HepG2 (cell line): ENCODE data around the gene TULP3. TPM values are rescaled to one million over a fixed set of nuclear protein-coding genes. Genes with fewer than 3 reads are reported as not detected.

Experiments
- ATAC-seq: fragments of 200-7000 bp; cut with Tn5 transposase; 3 replicates; pipeline ENCODE4 v1.9.1; 2020; ENCODE audit warnings: mild to moderate bottlenecking, moderate library complexity
- BruUV-seq: library from RNA; stranded (reverse); fragments of 400-500 nt; replicated peaks from 2 replicates; lab custom pipeline; 2021; lab: Mats Ljungman, UMichigan
- CTCF ChIA-PET: fragments of 300-600 bp; formaldehyde crosslinking; extraction: SDS; loops from one replicate; lab custom pipeline; 2021; ENCODE audit warnings: low total read pairs, inconsistent platforms, low intra/inter-chr PET ratio; lab: Yijun Ruan, JAX
- POLR2A ChIA-PET: fragments of 350-600 bp; sonication (Branson Sonifier 250); formaldehyde crosslinking; loops from one replicate; lab custom pipeline; 2020; ENCODE audit warnings: antibody characterized with exemption, inconsistent platforms; lab: Yijun Ruan, JAX
- DNase-seq: peaks from one replicate; pipeline ENCODE4 v3.0.0-alpha.2; 2015; ENCODE audit warnings: low spot score
- FAIRE-seq: peaks from 3 replicates; lab custom pipeline; 2011; peaks lifted over from hg19 to GRCh38; lab: Jason Lieb, UNC
- H2AFZ ChIP-seq: one replicate; pipeline ENCODE4 v1.6.1; 2011; ENCODE audit warnings: low read length, inconsistent platforms
- H3K27ac ChIP-seq: fragments of 300-600 bp; 3 replicates; pipeline ENCODE4 v1.8.0; 2011; ENCODE audit warnings: mixed run types, mild to moderate bottlenecking, mixed read lengths, low read length, inconsistent platforms; ENCODE audit not compliant: insufficient read depth; ENCODE audit errors: extremely low read length
- H3K27me3 ChIP-seq, 2 experiments: fragments of 200-600 bp in 1 of 2; 2 replicates in 1 of 2; 3 replicates in 1 of 2; pipeline versions ENCODE4 v1.6.0 to v1.8.0; 2011; ENCODE audit warnings: low read length in 2 of 2, mild to moderate bottlenecking in 2 of 2, moderate library complexity in 2 of 2, inconsistent platforms in 1 of 2; ENCODE audit not compliant: insufficient read depth in 2 of 2, control insufficient read depth in 1 of 2
- H3K36me3 ChIP-seq, 2 experiments: fragments of 200-600 bp in 1 of 2; replicated peaks in 1 of 2; 2 replicates in 1 of 2; 3 replicates in 1 of 2; pipeline versions ENCODE4 v1.5.1 to v1.8.0; 2011; ENCODE audit warnings: low read length in 2 of 2, inconsistent platforms in 1 of 2; ENCODE audit not compliant: insufficient read depth in 2 of 2, control insufficient read depth in 1 of 2
- H3K4me1 ChIP-seq: 2 replicates; pipeline ENCODE4 v1.5.1; 2012; ENCODE audit warnings: low read length, inconsistent platforms; ENCODE audit not compliant: insufficient read depth
- H3K4me2 ChIP-seq: 2 replicates; pipeline ENCODE4 v1.6.0; 2011; ENCODE audit warnings: low read depth, low read length, inconsistent platforms
- H3K4me3 ChIP-seq, 3 experiments: fragments of 200-600 bp in 1 of 3; sonication (generic), shearing (Covaris generic) in 1 of 3; replicated peaks in 1 of 3; 2 replicates each; pipeline ENCODE4 v1.5.1; 2011 to 2016; ENCODE audit warnings: low read length in 3 of 3, inconsistent platforms in 2 of 3, low read depth in 2 of 3, mild to moderate bottlenecking in 2 of 3, control low read depth in 1 of 3, mixed read lengths in 1 of 3; ENCODE audit not compliant: insufficient read depth in 1 of 3
- H3K79me2 ChIP-seq: one replicate; pipeline ENCODE4 v1.6.1; 2011; ENCODE audit warnings: low read length, inconsistent platforms; ENCODE audit not compliant: insufficient read depth
- H3K9ac ChIP-seq: 2 replicates; pipeline ENCODE4 v1.6.0; 2011; ENCODE audit warnings: mild to moderate bottlenecking, low read depth, low read length, inconsistent platforms; ENCODE audit not compliant: insufficient read depth
- H3K9me3 ChIP-seq: 2 replicates; pipeline ENCODE4 v1.5.1; 2012; ENCODE audit warnings: mild to moderate bottlenecking, low read length
- H4K20me1 ChIP-seq: 2 replicates; pipeline ENCODE4 v1.6.0; 2011; ENCODE audit warnings: inconsistent platforms, mild to moderate bottlenecking, low read length, moderate library complexity; ENCODE audit not compliant: insufficient read depth
- DDIT3 ChIP-seq: sonication (generic); formaldehyde crosslinking; IDR thresholded peaks from 2 replicates; pipeline ENCODE4 v1.4.0; 2020; ENCODE audit warnings: mild to moderate bottlenecking, missing genetic modification reagents
- FOSL1 ChIP-seq: sonication (generic); formaldehyde crosslinking; IDR thresholded peaks from 2 replicates; pipeline ENCODE4 v1.9.0; 2021; ENCODE audit warnings: missing genetic modification reagents, borderline replicate concordance
- HOXA9 ChIP-seq: sonication (generic); formaldehyde crosslinking; IDR thresholded peaks from 2 replicates; pipeline ENCODE4 v1.8.1; 2022; ENCODE audit warnings: missing genetic modification reagents, mild to moderate bottlenecking, moderate library complexity, borderline replicate concordance
- RFXANK ChIP-seq: IDR thresholded peaks from 2 replicates; pipeline ENCODE4 v1.6.1; 2016
- SCMH1 ChIP-seq: sonication (generic); formaldehyde crosslinking; IDR thresholded peaks from 2 replicates; pipeline ENCODE4 v1.9.0; 2021; ENCODE audit warnings: missing genetic modification reagents, mild to moderate bottlenecking, borderline replicate concordance
- STAT5B ChIP-seq: sonication (generic); formaldehyde crosslinking; IDR thresholded peaks from 2 replicates; pipeline ENCODE4 v1.4.0; 2020; ENCODE audit warnings: missing genetic modification reagents
- ZNF124 ChIP-seq: sonication (generic); formaldehyde crosslinking; IDR thresholded peaks from 2 replicates; pipeline ENCODE4 v1.4.0; 2020; ENCODE audit warnings: missing genetic modification reagents
- ZNF180 ChIP-seq: sonication (generic); formaldehyde crosslinking; IDR thresholded peaks from 2 replicates; pipeline ENCODE4 v1.4.0; 2020; ENCODE audit warnings: low read depth, missing genetic modification reagents, borderline replicate concordance
- ZNF234 ChIP-seq: sonication (generic); formaldehyde crosslinking; conservative IDR thresholded peaks from 2 replicates; pipeline ENCODE4 v1.5.1; 2020; ENCODE audit warnings: mild to moderate bottlenecking, missing genetic modification reagents
- ZNF574 ChIP-seq: sonication (generic); formaldehyde crosslinking; IDR thresholded peaks from 2 replicates; pipeline ENCODE4 v1.4.0; 2020; ENCODE audit warnings: missing genetic modification reagents
- ZNF839 ChIP-seq: sonication (generic); formaldehyde crosslinking; IDR thresholded peaks from 2 replicates; pipeline ENCODE4 v1.4.0; 2020; ENCODE audit warnings: missing genetic modification reagents, mild to moderate bottlenecking, borderline replicate concordance
- WGBS: methylation state at CpG from one replicate; pipeline ENCODE4 v1.1.6; 2017; ENCODE audit warnings: low lambda C conversion rate; 5-methylcytosine and 5-hydroxymethylcytosine counted together
- in situ Hi-C: cut with HindIII; loops from 2 replicates; pipeline ENCODE4 v1.10.0; 2017; ENCODE audit warnings: low pct_unique_long_range_greater_than_20kb; ENCODE audit not compliant: extremely low pct_ligation_motif_present
- intact Hi-C: fragments of 100-400 bp; cut with micrococcal nuclease; formaldehyde crosslinking; loops from one replicate; pipeline ENCODE4 v1.10.0; 2022; ENCODE audit not compliant: unreplicated experiment
- polyA plus RNA-seq, 8 experiments: library from polyadenylated mRNA; depleted of rRNA in 3 of 8; stranded (reverse) in 7 of 8; unstranded in 1 of 8; fragments of >200 nt; fragmentation: Illumina TruSeq in 4 of 8; extraction: Trizol in 4 of 8; gene quantifications; 2 replicates each; pipeline versions ENCODE4 v1.2.1 to v1.2.3, GENCODE V29; 2011 to 2016; ENCODE audit warnings: low read depth in 4 of 8, missing spikeins in 1 of 8, mixed read lengths in 1 of 8; ENCODE audit not compliant: insufficient read depth in 1 of 8
- total RNA-seq, 5 experiments: library from RNA; depleted of rRNA; stranded (reverse); fragments of >200 nt; fragmentation: Illumina TruSeq; extraction: Trizol; gene quantifications; 2 replicates each; pipeline ENCODE4 v1.2.3, GENCODE V29; 2016; ENCODE audit warnings: low read depth in 1 of 5
- TF ChIP-seq, protein P1 (sequence below): sonication (generic); formaldehyde crosslinking; IDR thresholded peaks from 2 replicates; pipeline ENCODE4 v1.4.0; 2020; ENCODE audit warnings: mild to moderate bottlenecking, missing genetic modification reagents, borderline replicate concordance
- TF ChIP-seq, protein P2 (sequence below): sonication (generic); formaldehyde crosslinking; IDR thresholded peaks from 2 replicates; pipeline ENCODE4 v1.8.1; 2022; ENCODE audit warnings: mild to moderate bottlenecking, missing genetic modification reagents

TULP3 gene
- total and polyA plus RNA-seq, 2 of the 13 experiments (the other 11 are each of a cell fraction or from before 2014, with no cell fraction given), result 11.2 to 13.2 TPM

GRCh38 chr12:2934371-2934770 is 43.7 kb downstream of the TULP3 start (continued):
- TF ChIP-seq, protein P1, sequence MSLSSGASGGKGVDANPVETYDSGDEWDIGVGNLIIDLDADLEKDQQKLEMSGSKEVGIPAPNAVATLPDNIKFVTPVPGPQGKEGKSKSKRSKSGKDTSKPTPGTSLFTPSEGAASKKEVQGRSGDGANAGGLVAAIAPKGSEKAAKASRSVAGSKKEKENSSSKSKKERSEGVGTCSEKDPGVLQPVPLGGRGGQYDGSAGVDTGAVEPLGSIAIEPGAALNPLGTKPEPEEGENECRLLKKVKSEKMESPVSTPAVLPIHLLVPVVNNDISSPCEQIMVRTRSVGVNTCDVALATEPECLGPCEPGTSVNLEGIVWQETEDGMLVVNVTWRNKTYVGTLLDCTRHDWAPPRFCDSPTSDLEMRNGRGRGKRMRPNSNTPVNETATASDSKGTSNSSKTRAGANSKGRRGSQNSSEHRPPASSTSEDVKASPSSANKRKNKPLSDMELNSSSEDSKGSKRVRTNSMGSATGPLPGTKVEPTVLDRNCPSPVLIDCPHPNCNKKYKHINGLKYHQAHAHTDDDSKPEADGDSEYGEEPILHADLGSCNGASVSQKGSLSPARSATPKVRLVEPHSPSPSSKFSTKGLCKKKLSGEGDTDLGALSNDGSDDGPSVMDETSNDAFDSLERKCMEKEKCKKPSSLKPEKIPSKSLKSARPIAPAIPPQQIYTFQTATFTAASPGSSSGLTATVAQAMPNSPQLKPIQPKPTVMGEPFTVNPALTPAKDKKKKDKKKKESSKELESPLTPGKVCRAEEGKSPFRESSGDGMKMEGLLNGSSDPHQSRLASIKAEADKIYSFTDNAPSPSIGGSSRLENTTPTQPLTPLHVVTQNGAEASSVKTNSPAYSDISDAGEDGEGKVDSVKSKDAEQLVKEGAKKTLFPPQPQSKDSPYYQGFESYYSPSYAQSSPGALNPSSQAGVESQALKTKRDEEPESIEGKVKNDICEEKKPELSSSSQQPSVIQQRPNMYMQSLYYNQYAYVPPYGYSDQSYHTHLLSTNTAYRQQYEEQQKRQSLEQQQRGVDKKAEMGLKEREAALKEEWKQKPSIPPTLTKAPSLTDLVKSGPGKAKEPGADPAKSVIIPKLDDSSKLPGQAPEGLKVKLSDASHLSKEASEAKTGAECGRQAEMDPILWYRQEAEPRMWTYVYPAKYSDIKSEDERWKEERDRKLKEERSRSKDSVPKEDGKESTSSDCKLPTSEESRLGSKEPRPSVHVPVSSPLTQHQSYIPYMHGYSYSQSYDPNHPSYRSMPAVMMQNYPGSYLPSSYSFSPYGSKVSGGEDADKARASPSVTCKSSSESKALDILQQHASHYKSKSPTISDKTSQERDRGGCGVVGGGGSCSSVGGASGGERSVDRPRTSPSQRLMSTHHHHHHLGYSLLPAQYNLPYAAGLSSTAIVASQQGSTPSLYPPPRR, result no peak
- TF ChIP-seq ZNF574 (CRISPR knock-in tag) (no peak), RFXANK (no peak), ZNF124 (CRISPR knock-in tag) (no peak), FOSL1 (CRISPR knock-in tag) (no peak)
- TF ChIP-seq, all 625 proteins: peak for 0

GRCh38 chr12:2936301-2936700 is 45.6 kb downstream of the TULP3 start:
- Histone ChIP-seq H4K20me1 (no peaks in the 10 kb centered on the region), H3K4me3 (no peak overlapping the region), H3K4me2 (no peak overlapping the region), H3K9ac (no peak overlapping the region), H3K4me1 (peaks cover 1% of the 10 kb centered on the region; the same call in 1 of the 2 replicates), H3K9me3 (no peaks in the 10 kb centered on the region), H3K79me2 (no peaks in the 10 kb centered on the region), H2AFZ (no peak overlapping the region), H3K36me3 (peaks cover 17 to 38% of the 10 kb centered on the region in 2 experiments), H3K27me3 (no peaks in the 10 kb centered on the region), H3K27ac (no peak overlapping the region)
- no TSS peak for BruUV-seq
- POLR2A ChIA-PET, result no interaction called here
- DNase-seq (no peak), FAIRE-seq (no peak), ATAC-seq (no peak)
- CTCF ChIA-PET, result no interaction called here
- in situ Hi-C loops, result no loop called here
- intact Hi-C loops, result no loop called here
- 97% methylated on average over 11 of the region's 11 CpGs for WGBS
- TF ChIP-seq ZNF839 (CRISPR knock-in tag) (no peak), ZNF234 (no peak), ZNF180 (CRISPR knock-in tag) (no peak), SCMH1 (CRISPR knock-in tag) (no peak), STAT5B (CRISPR knock-in tag) (no peak), DDIT3 (CRISPR knock-in tag) (no peak), HOXA9 (CRISPR knock-in tag) (no peak)
- TF ChIP-seq, protein P2, sequence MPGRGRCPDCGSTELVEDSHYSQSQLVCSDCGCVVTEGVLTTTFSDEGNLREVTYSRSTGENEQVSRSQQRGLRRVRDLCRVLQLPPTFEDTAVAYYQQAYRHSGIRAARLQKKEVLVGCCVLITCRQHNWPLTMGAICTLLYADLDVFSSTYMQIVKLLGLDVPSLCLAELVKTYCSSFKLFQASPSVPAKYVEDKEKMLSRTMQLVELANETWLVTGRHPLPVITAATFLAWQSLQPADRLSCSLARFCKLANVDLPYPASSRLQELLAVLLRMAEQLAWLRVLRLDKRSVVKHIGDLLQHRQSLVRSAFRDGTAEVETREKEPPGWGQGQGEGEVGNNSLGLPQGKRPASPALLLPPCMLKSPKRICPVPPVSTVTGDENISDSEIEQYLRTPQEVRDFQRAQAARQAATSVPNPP, result no peak
